Natural killer cell (primary cell): ENCODE measurements around the gene WSB2. TPM values are rescaled to one million over a fixed set of nuclear protein-coding genes. Genes with fewer than 3 reads are reported as not detected.

Experiments used
- ATAC-seq, 3 donors: fragments of 150-1000 bp in 2 of 3; fragments of 200-7000 bp in 1 of 3; cut with Tn5 transposase; 1 replicate in 1 of 3; 2 replicates in 2 of 3; pipeline ENCODE4 v1.10.0; 2021; ENCODE audit warnings: mild to moderate bottlenecking in 2 of 3, moderate library complexity in 2 of 3
- DNase-seq, 2 donors: peaks; one replicate each; pipeline versions ENCODE4 v3.0.0 to v3.0.0-alpha.2; 2013 to 2021; ENCODE audit warnings: mixed read lengths in 1 of 2
- H3K27ac ChIP-seq: one replicate; pipeline ENCODE4 v1.5.1; 2013; ENCODE audit warnings: mild to moderate bottlenecking, low read length
- H3K27me3 ChIP-seq: one replicate; pipeline ENCODE4 v1.6.1; 2013; ENCODE audit warnings: low read length; ENCODE audit not compliant: control insufficient read depth, insufficient read depth
- H3K36me3 ChIP-seq: one replicate; pipeline ENCODE4 v1.6.1; 2013; ENCODE audit warnings: low read length; ENCODE audit not compliant: control insufficient read depth, insufficient read depth
- H3K4me1 ChIP-seq: one replicate; pipeline ENCODE4 v1.6.1; 2013; ENCODE audit warnings: low read length; ENCODE audit not compliant: control insufficient read depth, insufficient read depth
- H3K4me3 ChIP-seq: one replicate; pipeline ENCODE4 v1.5.1; 2013; ENCODE audit warnings: low read length
- H3K9me3 ChIP-seq: one replicate; pipeline ENCODE4 v1.6.1; 2013; ENCODE audit warnings: low read length; ENCODE audit not compliant: control insufficient read depth, insufficient read depth
- H3K27ac Mint-ChIP-seq, 2 donors: one replicate each; pipeline ENCODE4 v1.8.0; 2022; ENCODE audit warnings: mild to moderate bottlenecking in 2 of 2, mixed read lengths in 2 of 2, moderate library complexity in 1 of 2
- H3K27me3 Mint-ChIP-seq, 2 donors: one replicate each; pipeline ENCODE4 v1.8.0; 2022; ENCODE audit warnings: low read depth in 2 of 2, mixed read lengths in 2 of 2
- H3K36me3 Mint-ChIP-seq: one replicate; pipeline ENCODE4 v1.8.0; 2022; ENCODE audit warnings: mixed read lengths
- H3K4me1 Mint-ChIP-seq, 2 donors: one replicate each; pipeline ENCODE4 v1.8.0; 2022; ENCODE audit warnings: mixed read lengths in 2 of 2
- H3K4me3 Mint-ChIP-seq: one replicate; pipeline ENCODE4 v1.8.0; 2022; ENCODE audit warnings: mild to moderate bottlenecking, moderate library complexity, mixed read lengths
- H3K9me3 Mint-ChIP-seq, 2 donors: one replicate each; pipeline ENCODE4 v1.8.0; 2022; ENCODE audit warnings: mixed read lengths in 2 of 2
- CTCF ChIP-seq: fragments of 200-600 bp; IDR thresholded peaks from one replicate; pipeline ENCODE4 v1.8.0; 2022; ENCODE audit warnings: antibody characterized with exemption
- WGBS: methylation state at CpG from one replicate; pipeline ENCODE4 v1.1.7; 2013; ENCODE audit warnings: missing lambda C conversion rate; ENCODE audit not compliant: insufficient coverage; 5-methylcytosine and 5-hydroxymethylcytosine counted together
- intact Hi-C: fragments of 100-400 bp; cut with micrococcal nuclease; formaldehyde crosslinking; loops from one replicate; pipeline ENCODE4 v1.14.2; 2022
- total RNA-seq, 4 donors: library from RNA; stranded (reverse); fragments of 120-200 nt in 1 of 4; gene quantifications; one replicate each; pipeline versions ENCODE4 v1.2.3 to v1.2.4, GENCODE V29; 2013 to 2022

WSB2 gene
- total RNA-seq, 3 donors from 2014 or later (not counting 1 experiment from before 2014, with no cell fraction given): 25.5 to 29.5 (median 28.8) TPM

- H3K4me1 ChIP-seq: no peaks in the 10 kb centered on the region
- H3K4me1 Mint-ChIP-seq: no peaks in the 10 kb centered on the region
- no peak overlapping the region for H3K4me3 Mint-ChIP-seq
- no peaks in the 10 kb centered on the region for H3K9me3 Mint-ChIP-seq
- H3K27ac Mint-ChIP-seq: no peak overlapping the region
- 98% methylated on average over 11 of the region's 11 CpGs for WGBS
- no peaks in the 10 kb centered on the region for H3K27me3 Mint-ChIP-seq
- peaks cover 18% of the 10 kb centered on the region for H3K36me3 Mint-ChIP-seq
- H3K4me3 ChIP-seq: no peak overlapping the region
- no peak overlapping the region for H3K27ac ChIP-seq
- ATAC-seq (no peak), DNase-seq (no peak)
- no peaks in the 10 kb centered on the region for H3K27me3 ChIP-seq
- H3K9me3 ChIP-seq: no peaks in the 10 kb centered on the region
- TF ChIP-seq CTCF: no peak
- H3K36me3 ChIP-seq: peaks cover 79% of the 10 kb centered on the region
- intact Hi-C loops: no loop called here
These were observed 24.1 kb downstream of the WSB2 start for GRCh38 chr12:118036672-118037411.

GRCh38 chr12:118035190-118036041 is 25.6 kb downstream of the WSB2 start:
- Mint-ChIP-seq H3K9me3 (no peaks in the 10 kb centered on the region), H3K36me3 (peaks cover 18% of the 10 kb centered on the region), H3K4me1 (no peaks in the 10 kb centered on the region), H3K27me3 (no peaks in the 10 kb centered on the region), H3K4me3 (no peak overlapping the region), H3K27ac (no peak overlapping the region)
- H3K4me3 ChIP-seq: no peak overlapping the region
- H3K27me3 ChIP-seq: no peaks in the 10 kb centered on the region
- ATAC-seq (no peak), DNase-seq (no peak)
- no peaks in the 10 kb centered on the region for H3K4me1 ChIP-seq
- TF ChIP-seq CTCF: no peak
- H3K27ac ChIP-seq: no peak overlapping the region
- intact Hi-C loops: no loop called here
- H3K36me3 ChIP-seq: peaks cover 75% of the 10 kb centered on the region
- no peaks in the 10 kb centered on the region for H3K9me3 ChIP-seq
- WGBS: 86% methylated on average over 9 of the region's 9 CpGs

- DNase-seq (no peak), ATAC-seq (no peak)
- H3K27me3 Mint-ChIP-seq: no peaks in the 10 kb centered on the region
- Histone ChIP-seq H3K36me3 (peaks cover 74% of the 10 kb centered on the region), H3K27ac (no peak overlapping the region), H3K27me3 (no peaks in the 10 kb centered on the region), H3K9me3 (no peaks in the 10 kb centered on the region), H3K4me1 (no peaks in the 10 kb centered on the region), H3K4me3 (no peak overlapping the region)
- H3K4me1 Mint-ChIP-seq: no peaks in the 10 kb centered on the region
- no peak overlapping the region for H3K4me3 Mint-ChIP-seq
- TF ChIP-seq CTCF: no peak
- intact Hi-C loops: no loop called here
- H3K27ac Mint-ChIP-seq: no peak overlapping the region
- peaks cover 18% of the 10 kb centered on the region for H3K36me3 Mint-ChIP-seq
- 95% methylated on average over 3 of the region's 5 CpGs for WGBS
- no peaks in the 10 kb centered on the region for H3K9me3 Mint-ChIP-seq
These were observed 26.4 kb downstream of the WSB2 start for GRCh38 chr12:118034429-118035189.
